WTC11 (cell line): ENCODE measurements around the gene BMP5. TPM values are rescaled to one million over a fixed set of nuclear protein-coding genes. Genes with fewer than 3 reads are reported as not detected.

Experiments used
- ATAC-seq: fragments of 200-7000 bp; cut with Tn5 transposase; 2 replicates; pipeline ENCODE4 v1.10.0; 2021; ENCODE audit warnings: mild to moderate bottlenecking, moderate library complexity
- CTCF ChIA-PET: fragments of 300-600 bp; sonication (Branson Sonifier 250); formaldehyde crosslinking; loops from one replicate; lab custom pipeline; 2021; ENCODE audit warnings: antibody characterized with exemption; lab: Charles Lee
- POLR2A ChIA-PET: fragments of 350-600 bp; sonication (Branson Sonifier 250); formaldehyde crosslinking; loops from one replicate; lab custom pipeline; 2021; ENCODE audit warnings: antibody characterized with exemption; lab: Charles Lee
- DNase-seq: peaks from one replicate; pipeline ENCODE4 v3.0.0; 2021; ENCODE audit warnings: low spot score
- H3K27ac Mint-ChIP-seq: 2 replicates; pipeline ENCODE4 v1.8.0; 2021; ENCODE audit warnings: mixed read lengths
- H3K27me3 Mint-ChIP-seq: 2 replicates; pipeline ENCODE4 v1.8.0; 2021; ENCODE audit warnings: low read depth, mild to moderate bottlenecking, moderate library complexity, mixed read lengths
- H3K36me3 Mint-ChIP-seq: 2 replicates; pipeline ENCODE4 v1.8.0; 2021; ENCODE audit warnings: mixed read lengths
- H3K4me1 Mint-ChIP-seq: 2 replicates; pipeline ENCODE4 v1.8.0; 2022; ENCODE audit warnings: mixed read lengths
- H3K4me3 Mint-ChIP-seq: 2 replicates; pipeline ENCODE4 v1.8.0; 2021; ENCODE audit warnings: mild to moderate bottlenecking, moderate library complexity, mixed read lengths
- H3K9me3 Mint-ChIP-seq: 2 replicates; pipeline ENCODE4 v1.8.0; 2021; ENCODE audit warnings: mixed read lengths
- AFF4 ChIP-seq: sonication (generic); formaldehyde crosslinking; IDR thresholded peaks from 2 replicates; pipeline ENCODE4 v1.8.1; 2023; ENCODE audit warnings: mild to moderate bottlenecking, missing genetic modification reagents, borderline replicate concordance
- CDX4 ChIP-seq: fragments of 250-450 bp; sonication (Bioruptor Pico); IDR thresholded peaks from 2 replicates; pipeline ENCODE4 v1.9.0; 2021; ENCODE audit warnings: moderate library complexity, mild to moderate bottlenecking, inconsistent platforms, borderline replicate concordance
- EMX1 ChIP-seq: fragments of 250-450 bp; sonication (Bioruptor Pico); IDR thresholded peaks from 2 replicates; pipeline ENCODE4 v1.8.0; 2021; ENCODE audit warnings: mild to moderate bottlenecking
- MLX ChIP-seq: sonication (generic); formaldehyde crosslinking; IDR thresholded peaks from 2 replicates; pipeline ENCODE4 v1.8.1; 2023; ENCODE audit warnings: mild to moderate bottlenecking, missing genetic modification reagents, moderate library complexity
- MYBL2 ChIP-seq: sonication (generic); formaldehyde crosslinking; IDR thresholded peaks from 2 replicates; pipeline ENCODE4 v1.8.1; 2023; ENCODE audit warnings: mild to moderate bottlenecking, moderate library complexity, missing genetic modification reagents
- NR3C1 ChIP-seq: sonication (generic); formaldehyde crosslinking; conservative IDR thresholded peaks from 2 replicates; pipeline ENCODE4 v1.8.1; 2023; ENCODE audit warnings: low read depth, mild to moderate bottlenecking, missing genetic modification reagents
- ZNF121 ChIP-seq: sonication (generic); formaldehyde crosslinking; IDR thresholded peaks from 2 replicates; pipeline ENCODE4 v1.8.0; 2023; ENCODE audit warnings: missing genetic modification reagents
- ZNF317 ChIP-seq: sonication (generic); formaldehyde crosslinking; IDR thresholded peaks from 2 replicates; pipeline ENCODE4 v1.8.1; 2023; ENCODE audit warnings: low read depth, mild to moderate bottlenecking, moderate library complexity, missing genetic modification reagents, borderline replicate concordance
- ZNF423 ChIP-seq: fragments of 250-450 bp; sonication (Bioruptor Pico); IDR thresholded peaks from 2 replicates; pipeline ENCODE4 v2.1.2; 2022; ENCODE audit warnings: mild to moderate bottlenecking, moderate library complexity
- ZNF532 ChIP-seq: fragments of 250-450 bp; sonication (Bioruptor Pico); IDR thresholded peaks from 2 replicates; pipeline ENCODE4 v1.9.0; 2021; ENCODE audit warnings: mild to moderate bottlenecking, borderline replicate concordance
- total RNA-seq: library from RNA; stranded (reverse); gene quantifications from 3 replicates; pipeline ENCODE4 v1.2.3, GENCODE V29; 2021

Gene BMP5
- total RNA-seq, 1 experiment from 2014 or later = not detected

- no peak for TF ChIP-seq ZNF317
These were observed 38.4 kb downstream of the BMP5 start (continued) for GRCh38 chr6:55836945-55837344.

GRCh38 chr6:55836481-55836880 is 38.9 kb downstream of the BMP5 start:
- no peak for TF ChIP-seq NR3C1
- no peak for TF ChIP-seq AFF4 (CRISPR knock-in tag)
- TF ChIP-seq MYBL2 (CRISPR knock-in tag) = no peak
- no peak for TF ChIP-seq ZNF121 (CRISPR knock-in tag)
- CTCF ChIA-PET = no interaction called here
- Mint-ChIP-seq H3K27ac (no peak overlapping the region), H3K27me3 (no peaks in the 10 kb centered on the region), H3K9me3 (peaks cover 6% of the 10 kb centered on the region; the same call in 1 of the 2 replicates), H3K4me1 (peaks cover 8% of the 10 kb centered on the region), H3K36me3 (no peaks in the 10 kb centered on the region), H3K4me3 (no peak overlapping the region)
- no peak for ATAC-seq
- DNase-seq = no peak
- POLR2A ChIA-PET = no interaction called here

- no peaks in the 10 kb centered on the region for H3K27me3 Mint-ChIP-seq
- CTCF ChIA-PET = no interaction called here
- ATAC-seq = no peak
These were observed 40.2 kb downstream of the BMP5 start for GRCh38 chr6:55835220-55835619.

More at GRCh38 chr6:55835220-55835619, 40.2 kb downstream of the BMP5 start:
- no peak for DNase-seq
- peaks cover 6% of the 10 kb centered on the region; the same call in 1 of the 2 replicates for H3K9me3 Mint-ChIP-seq
- no peak overlapping the region for H3K27ac Mint-ChIP-seq
- POLR2A ChIA-PET = no interaction called here
- no peak overlapping the region for H3K4me3 Mint-ChIP-seq
- peaks cover 10% of the 10 kb centered on the region for H3K4me1 Mint-ChIP-seq
- TF ChIP-seq MLX = no peak
- TF ChIP-seq CDX4 (CRISPR knock-in tag) = no peak
- no peak for TF ChIP-seq ZNF532 (CRISPR knock-in tag)
- TF ChIP-seq EMX1 (CRISPR knock-in tag) = no peak
- no peak for TF ChIP-seq ZNF423 (CRISPR knock-in tag)
- H3K36me3 Mint-ChIP-seq = no peaks in the 10 kb centered on the region
